ENCODE data around the gene MRM3. TPM values are rescaled to one million over a fixed set of nuclear protein-coding genes. Genes with fewer than 3 reads are reported as not detected.
"Not testable (repeated sequence)": the region's sequence is repeated elsewhere in the genome, so short reads cannot be mapped to it uniquely, and the experiment has no call there.

The MRM3 gene
- total and polyA plus RNA-seq, 10 donors = 13.5 to 23.1 (median 17.1) TPM

GRCh38 chr17:787641-788221 is 5.6 kb downstream of the MRM3 start:
- intact Hi-C loops (cut with DNase I; ENCODE audit: low total_unique reads) = no loop called here
- Histone ChIP-seq H3K27ac (no peak overlapping the region), H3K4me3 (no peak overlapping the region), H3K4me1 (peaks cover 12 to 40% (median 21%) of the 10 kb centered on the region in 6 donors), H3K9me3 (no peaks in the 10 kb centered on the region), H3K27me3 (replicated peaks in 1 of 7) (no peaks in the 10 kb centered on the region), H3K36me3 (peaks cover 0 to 85% (median 49%) of the 10 kb centered on the region in 6 donors)
- WGBS, 5 donors = 89 to 99% (median 93%) methylated on average over 12 of the region's 12 CpGs
- no peak for TF ChIP-seq POLR2A (IDR thresholded peaks at IDR 0.05)
- DNase-seq = peak; percentile 21

- TF ChIP-seq CTCF (IDR thresholded peaks at IDR 0.05 in 8 of 11, conservative IDR thresholded peaks at IDR 0.05 in 3 of 11) (no peak), POLR2A (IDR thresholded peaks at IDR 0.05) (no peak), POLR2AphosphoS5 (IDR thresholded peaks at IDR 0.05) (no peak)
- no peaks in the 10 kb centered on the region for H3K27me3 ChIP-seq (replicated peaks in 1 of 7)
- 89 to 100% (median 93%) methylated on average over 2 to 4 of the region's 4 CpGs for WGBS, 5 donors
- peak; percentile 39 for DNase-seq
- H3K4me1 ChIP-seq = peaks cover 4 to 31% (median 13%) of the 10 kb centered on the region in 6 donors
- intact Hi-C loops (cut with DNase I; ENCODE audit: low total_unique reads) = no loop called here
- H3K27ac ChIP-seq = no peak overlapping the region
- no peak overlapping the region for H3K4me3 ChIP-seq
- H3K9me3 ChIP-seq = no peaks in the 10 kb centered on the region
- peaks cover 0 to 93% (median 51%) of the 10 kb centered on the region in 6 donors for H3K36me3 ChIP-seq
These were observed 6.4 kb downstream of the MRM3 start for GRCh38 chr17:788551-788950.

- Histone ChIP-seq H3K4me3 (no peak overlapping the region), H3K36me3 (peaks cover 0 to 89% (median 51%) of the 10 kb centered on the region in 6 donors), H3K4me1 (peaks cover 0 to 24% (median 6%) of the 10 kb centered on the region in 6 donors), H3K27me3 (replicated peaks in 1 of 7) (no peaks in the 10 kb centered on the region), H3K9me3 (no peaks in the 10 kb centered on the region), H3K27ac (no peak overlapping the region)
- no peak for TF ChIP-seq POLR2AphosphoS5 (IDR thresholded peaks at IDR 0.05)
- WGBS, 5 donors = 93 to 96% (median 94%) methylated on average over 14 of the region's 14 CpGs
- DNase-seq = no peak
- intact Hi-C loops (cut with DNase I; ENCODE audit: low total_unique reads) = no loop called here
These were observed 7.1 kb downstream of the MRM3 start for GRCh38 chr17:789160-789840.

- H3K27ac ChIP-seq; H3K9me3 ChIP-seq; intact Hi-C loops (cut with DNase I; ENCODE audit: low total_unique reads); H3K4me3 ChIP-seq; H3K27me3 ChIP-seq (replicated peaks in 1 of 7): not testable (repeated sequence)
- peak in 2 of 3 donors; percentile 37 to 45 for TF ChIP-seq POLR2AphosphoS5 (IDR thresholded peaks at IDR 0.05)
- DNase-seq = peak; percentile 57
- 74 to 93% (median 87%) methylated on average over 28 to 38 of the region's 38 CpGs for WGBS, 5 donors
- Histone ChIP-seq H3K4me1 (peaks cover 0 to 23% (median 8%) of the 10 kb centered on the region in 6 donors), H3K36me3 (peaks cover 0 to 82% (median 51%) of the 10 kb centered on the region in 6 donors)
These were observed 8.0 kb downstream of the MRM3 start for GRCh38 chr17:789931-790873.

GRCh38 chr17:790874-791247 is 8.7 kb downstream of the MRM3 start:
- H3K4me1 ChIP-seq = peaks cover 0 to 21% (median 11%) of the 10 kb centered on the region in 6 donors
- H3K4me3 ChIP-seq = not testable (repeated sequence)

More at GRCh38 chr17:790874-791247, 8.7 kb downstream of the MRM3 start:
- H3K9me3 ChIP-seq; DNase-seq; H3K27me3 ChIP-seq (replicated peaks in 1 of 7); intact Hi-C loops (cut with DNase I; ENCODE audit: low total_unique reads); H3K27ac ChIP-seq: not testable (repeated sequence)
- 77 to 99% (median 85%) methylated on average over 10 to 11 of the region's 12 CpGs for WGBS, 5 donors
- H3K36me3 ChIP-seq = peaks cover 0 to 76% (median 51%) of the 10 kb centered on the region in 6 donors

Data from spleen (tissue), 11 donors.